Left cardiac atrium (tissue), 4 donors: ENCODE measurements around the gene ENTPD8. TPM values are rescaled to one million over a fixed set of nuclear protein-coding genes. Genes with fewer than 3 reads are reported as not detected.
A peak's percentile ranks its signal among the peaks of the same experiment; 100 is the strongest.

Experiments used
- ATAC-seq, 2 donors: fragments of 200-7000 bp; cut with Tn5 transposase; one replicate each; pipeline ENCODE4 v1.9.1; 2020; ENCODE audit warnings: mild to moderate bottlenecking in 2 of 2, moderate library complexity in 2 of 2
- DNase-seq: peaks from one replicate; pipeline ENCODE4 v3.0.0-alpha.2; 2020
- intact Hi-C, 2 donors: fragments of 100-400 bp; cut with DNase I; formaldehyde crosslinking; loops; one replicate each; pipeline versions ENCODE4 v1.14.1 to v1.15.1; 2022 to 2023
- total RNA-seq, 2 donors: library from RNA; stranded (reverse); fragmentation: NEBNext Ultra II Directional; extraction: Animal tissue kit (Norgen Biotek cat#: 25700); gene quantifications; one replicate each; pipeline ENCODE4 v1.2.1, GENCODE V29; 2021
- donor health status: DM: no; HTN: yes; CAD: no.
- donor health status: DM: no; HTN: yes; CAD: no; lungs with severe emphysema.
- donor health status: DM: yes; HTN: yes; CAD: no.
- donor health status: Dilated cardiomyopathy.

ENTPD8 gene
- total RNA-seq, 2 donors from 2014 or later: not detected

GRCh38 chr9:137435980-137436760 is 5.0 kb downstream of the ENTPD8 start:
- intact Hi-C loops: no loop called here
- DNase-seq: peak; percentile 73

GRCh38 chr9:137435381-137435891 is 5.7 kb downstream of the ENTPD8 start:
- DNase-seq (peak; percentile 20), ATAC-seq (no peak)
- intact Hi-C loops: no loop called here

More at GRCh38 chr9:137435980-137436760, 5.0 kb downstream of the ENTPD8 start:
- ATAC-seq: peak; percentile 21 to 68

- ATAC-seq (no peak), DNase-seq (peak; percentile 21)
- intact Hi-C loops: no loop called here
Observed at GRCh38 chr9:137434498-137435380, 6.4 kb downstream of the ENTPD8 start.

- ATAC-seq (no peak), DNase-seq (peak; percentile 21)
- intact Hi-C loops: no loop called here
Observed at GRCh38 chr9:137433916-137434431, 7.2 kb downstream of the ENTPD8 start.

- ATAC-seq: no peak
- peak; percentile 23 for DNase-seq
- intact Hi-C loops: no loop called here
Observed at GRCh38 chr9:137433349-137433915, 7.7 kb downstream of the ENTPD8 start.

- intact Hi-C loops: no loop called here
- DNase-seq (peak; percentile 20), ATAC-seq (no peak)
Observed at GRCh38 chr9:137432687-137433348, 8.3 kb downstream of the ENTPD8 start.

GRCh38 chr9:137431416-137431931 is 9.7 kb downstream of the ENTPD8 start:
- intact Hi-C loops: no loop called here
- peak; percentile 17 for DNase-seq
- no peak for ATAC-seq

GRCh38 chr9:137430723-137431415 is 10.3 kb downstream of the ENTPD8 start:
- intact Hi-C loops: no loop called here
- DNase-seq (peak; percentile 17), ATAC-seq (no peak)

- DNase-seq (peak; percentile 19), ATAC-seq (no peak)
- intact Hi-C loops: no loop called here
Observed at GRCh38 chr9:137429974-137430722, 11.0 kb downstream of the ENTPD8 start.

GRCh38 chr9:137429546-137429890 is 11.6 kb downstream of the ENTPD8 start:
- ATAC-seq (no peak), DNase-seq (peak; percentile 20)
- intact Hi-C loops: no loop called here

GRCh38 chr9:137428841-137429545 is 12.2 kb downstream of the ENTPD8 start:
- DNase-seq (peak; percentile 17), ATAC-seq (no peak)
- intact Hi-C loops: no loop called here

- intact Hi-C loops: no loop called here
- DNase-seq (no peak), ATAC-seq (no peak)
Observed at GRCh38 chr9:137428311-137428630, 12.9 kb downstream of the ENTPD8 start.

- DNase-seq (peak; percentile 3), ATAC-seq (no peak)
- intact Hi-C loops: no loop called here
Observed at GRCh38 chr9:137427454-137428310, 13.5 kb downstream of the ENTPD8 start.

- intact Hi-C loops: no loop called here
- no peak for ATAC-seq
Observed at GRCh38 chr9:137426018-137426681, 15.0 kb downstream of the ENTPD8 start.

GRCh38 chr9:137423514-137424291 is 17.5 kb downstream of the ENTPD8 start:
- DNase-seq (no peak), ATAC-seq (peak; percentile 24 to 52)
- intact Hi-C loops: no loop called here

More at GRCh38 chr9:137426018-137426681, 15.0 kb downstream of the ENTPD8 start:
- peak; percentile 17 for DNase-seq
